Stomach (tissue), 4 donors: ENCODE measurements around the gene KCNIP3.

Experiments used
- EP300 ChIP-seq: sonication (generic); formaldehyde crosslinking; IDR thresholded peaks from one replicate; pipeline ENCODE4 v1.6.1; 2017; ENCODE audit warnings: antibody characterized with exemption
- POLR2A ChIP-seq, 4 donors: fragments of 450-650 bp; IDR thresholded peaks; one replicate each; pipeline ENCODE4 v1.6.1; 2016; ENCODE audit warnings: antibody characterized with exemption in 4 of 4, control low read depth in 2 of 4, mild to moderate bottlenecking in 1 of 4, moderate library complexity in 1 of 4
- POLR2AphosphoS5 ChIP-seq, 3 donors: sonication (generic); formaldehyde crosslinking; IDR thresholded peaks; one replicate each; pipeline ENCODE4 v1.6.1; 2016; ENCODE audit warnings: antibody characterized with exemption in 3 of 3
- TF ChIP-seq, protein P1 (sequence below), 7 experiments: fragments of 450-650 bp in 4 of 7; fragments of 200-600 bp in 3 of 7; sonication (generic) in 3 of 7; IDR thresholded peaks; one replicate each; pipeline ENCODE4 v1.5.1; 2016 to 2019; ENCODE audit warnings: antibody characterized with exemption in 7 of 7, control low read depth in 2 of 7, mild to moderate bottlenecking in 1 of 7

DNA sequence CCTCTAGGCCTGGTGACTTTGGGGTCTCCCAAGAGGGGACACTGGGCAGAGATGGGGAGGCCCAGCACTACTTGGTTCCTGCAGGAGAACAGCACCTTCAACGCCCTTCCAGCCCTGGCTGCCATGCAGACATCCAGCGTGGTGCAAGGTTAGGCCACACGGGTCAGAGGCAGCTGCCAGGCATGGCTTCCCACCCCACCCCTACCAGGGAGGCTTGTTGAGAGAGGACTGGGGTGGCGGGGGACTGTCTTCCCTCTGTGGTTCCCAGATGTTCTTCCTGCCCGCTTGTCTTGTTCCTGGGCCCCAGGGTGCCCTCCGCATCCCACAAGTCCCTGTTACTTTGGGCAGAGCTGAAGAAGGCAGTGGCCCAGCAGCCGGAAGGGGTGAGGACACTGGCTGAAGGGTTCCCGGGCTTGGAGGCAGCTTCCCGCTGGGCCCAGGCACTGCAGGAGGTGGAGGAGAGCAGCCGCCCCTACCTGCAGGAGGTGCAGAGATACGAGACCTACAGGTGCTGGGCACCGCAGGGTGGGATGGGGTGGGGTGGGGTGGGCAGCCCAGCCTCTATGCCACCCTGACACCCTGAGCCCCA, 18.4 kb upstream of the KCNIP3 start:
- TF ChIP-seq EP300 (no peak), POLR2A (IDR thresholded peaks at IDR 0.05) (no peak), POLR2AphosphoS5 (IDR thresholded peaks at IDR 0.05) (no peak)
- TF ChIP-seq, protein P1, sequence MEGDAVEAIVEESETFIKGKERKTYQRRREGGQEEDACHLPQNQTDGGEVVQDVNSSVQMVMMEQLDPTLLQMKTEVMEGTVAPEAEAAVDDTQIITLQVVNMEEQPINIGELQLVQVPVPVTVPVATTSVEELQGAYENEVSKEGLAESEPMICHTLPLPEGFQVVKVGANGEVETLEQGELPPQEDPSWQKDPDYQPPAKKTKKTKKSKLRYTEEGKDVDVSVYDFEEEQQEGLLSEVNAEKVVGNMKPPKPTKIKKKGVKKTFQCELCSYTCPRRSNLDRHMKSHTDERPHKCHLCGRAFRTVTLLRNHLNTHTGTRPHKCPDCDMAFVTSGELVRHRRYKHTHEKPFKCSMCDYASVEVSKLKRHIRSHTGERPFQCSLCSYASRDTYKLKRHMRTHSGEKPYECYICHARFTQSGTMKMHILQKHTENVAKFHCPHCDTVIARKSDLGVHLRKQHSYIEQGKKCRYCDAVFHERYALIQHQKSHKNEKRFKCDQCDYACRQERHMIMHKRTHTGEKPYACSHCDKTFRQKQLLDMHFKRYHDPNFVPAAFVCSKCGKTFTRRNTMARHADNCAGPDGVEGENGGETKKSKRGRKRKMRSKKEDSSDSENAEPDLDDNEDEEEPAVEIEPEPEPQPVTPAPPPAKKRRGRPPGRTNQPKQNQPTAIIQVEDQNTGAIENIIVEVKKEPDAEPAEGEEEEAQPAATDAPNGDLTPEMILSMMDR (IDR thresholded peaks at IDR 0.05) = no peak
